SK-N-SH treated with all-trans-retinoic acid at 6 μM for 48 hours (cell line): ENCODE results near the gene PEPD.

Source experiments
- ATAC-seq: fragments of 200-7000 bp; cut with Tn5 transposase; 3 replicates; pipeline ENCODE4 v1.9.1; 2020; ENCODE audit warnings: mild to moderate bottlenecking, moderate library complexity
- ARNTL ChIP-seq: fragments of 450-650 bp; formaldehyde crosslinking; IDR thresholded peaks from 2 replicates; pipeline ENCODE4 v1.5.0; 2020; ENCODE audit warnings: low read depth, mild to moderate bottlenecking, moderate library complexity, borderline replicate concordance
- CREB5 ChIP-seq: fragments of 250-450 bp; sonication (Bioruptor Pico); IDR thresholded peaks from 2 replicates; pipeline ENCODE4 v1.5.1; 2020; ENCODE audit warnings: low read depth, mild to moderate bottlenecking, moderate library complexity
- CSDC2 ChIP-seq: fragments of 250-450 bp; sonication (Bioruptor Pico); IDR thresholded peaks from 2 replicates; pipeline ENCODE4 v1.5.0; 2020; ENCODE audit warnings: mild to moderate bottlenecking, moderate library complexity
- CSRNP3 ChIP-seq: fragments of 250-450 bp; sonication (Bioruptor Pico); IDR thresholded peaks from 2 replicates; pipeline ENCODE4 v1.5.1; 2021; ENCODE audit warnings: mild to moderate bottlenecking, moderate library complexity
- ISL1 ChIP-seq: fragments of 250-450 bp; sonication (Bioruptor Pico); IDR thresholded peaks from 2 replicates; pipeline ENCODE4 v2.1.2; 2022; ENCODE audit warnings: mild to moderate bottlenecking, moderate library complexity
- PATZ1 ChIP-seq: fragments of 250-450 bp; sonication (Bioruptor Pico); IDR thresholded peaks from 2 replicates; pipeline ENCODE4 v1.8.0; 2020; ENCODE audit warnings: mild to moderate bottlenecking, moderate library complexity, borderline replicate concordance
- POU6F1 ChIP-seq: fragments of 250-450 bp; sonication (Bioruptor Pico); IDR thresholded peaks from 2 replicates; pipeline ENCODE4 v1.8.0; 2021; ENCODE audit warnings: low read depth, mild to moderate bottlenecking, moderate library complexity, borderline replicate concordance
- RARB ChIP-seq: fragments of 250-450 bp; sonication (Bioruptor Pico); IDR thresholded peaks from 2 replicates; pipeline ENCODE4 v1.8.0; 2021; ENCODE audit warnings: mild to moderate bottlenecking, moderate library complexity
- SNAI2 ChIP-seq: fragments of 250-450 bp; sonication (Bioruptor Pico); IDR thresholded peaks from 2 replicates; pipeline ENCODE4 v1.5.0; 2020; ENCODE audit warnings: mild to moderate bottlenecking, moderate library complexity
- TCF4 ChIP-seq: fragments of 250-450 bp; sonication (Bioruptor Pico); IDR thresholded peaks from 2 replicates; pipeline ENCODE4 v1.8.0; 2021; ENCODE audit warnings: mild to moderate bottlenecking, moderate library complexity, borderline replicate concordance
- TOX ChIP-seq: fragments of 250-450 bp; sonication (Bioruptor Pico); IDR thresholded peaks from 2 replicates; pipeline ENCODE4 v1.8.0; 2021; ENCODE audit warnings: mild to moderate bottlenecking, moderate library complexity, borderline replicate concordance
- TSHZ2 ChIP-seq: fragments of 250-450 bp; sonication (Bioruptor Pico); IDR thresholded peaks from 2 replicates; pipeline ENCODE4 v1.5.0; 2020; ENCODE audit warnings: mild to moderate bottlenecking, moderate library complexity
- ZC3H10 ChIP-seq: fragments of 250-450 bp; sonication (Bioruptor Pico); IDR thresholded peaks from 2 replicates; pipeline ENCODE4 v1.5.1; 2021; ENCODE audit warnings: mild to moderate bottlenecking, moderate library complexity
- ZFP3 ChIP-seq: fragments of 250-450 bp; sonication (Bioruptor Pico); IDR thresholded peaks from 2 replicates; pipeline ENCODE4 v1.5.0; 2020; ENCODE audit warnings: mild to moderate bottlenecking, moderate library complexity
- ZFP30 ChIP-seq: fragments of 450-650 bp; formaldehyde crosslinking; IDR thresholded peaks from 2 replicates; pipeline ENCODE4 v1.5.0; 2022; ENCODE audit warnings: mild to moderate bottlenecking, moderate library complexity
- ZNF565 ChIP-seq: fragments of 450-650 bp; formaldehyde crosslinking; conservative IDR thresholded peaks from 2 replicates; pipeline ENCODE4 v1.5.0; 2020; ENCODE audit warnings: low read depth, mild to moderate bottlenecking, moderate library complexity
- ZNF70 ChIP-seq: fragments of 450-650 bp; formaldehyde crosslinking; IDR thresholded peaks from 2 replicates; pipeline ENCODE4 v1.5.0; 2020; ENCODE audit warnings: mild to moderate bottlenecking, moderate library complexity
- ZNF8 ChIP-seq: fragments of 450-650 bp; formaldehyde crosslinking; IDR thresholded peaks from 2 replicates; pipeline ENCODE4 v1.5.0; 2020; ENCODE audit warnings: mild to moderate bottlenecking, moderate library complexity

PEPD gene

GRCh38 chr19:33434886-33435705 is 86.5 kb downstream of the PEPD start (continued):
- 0 out of 2 replicates have a peak, but pooled peaks have one; percentile 8 for TF ChIP-seq ZNF565

GRCh38 chr19:33434069-33434885 is 87.3 kb downstream of the PEPD start:
- 0 out of 2 replicates have a peak, but pooled peaks have one; percentile 21 for TF ChIP-seq SNAI2
- no peak for TF ChIP-seq ARNTL (CRISPR knock-in tag)
- ATAC-seq = no peak

- no peak for TF ChIP-seq PATZ1 (CRISPR knock-in tag)
- no peak for TF ChIP-seq CSDC2
- no peak for TF ChIP-seq ZFP30 (CRISPR knock-in tag)
- TF ChIP-seq CREB5 (CRISPR knock-in tag) = no peak
- no peak for TF ChIP-seq ZNF8 (CRISPR knock-in tag)
- no peak for TF ChIP-seq SNAI2
- no peak for TF ChIP-seq ZFP3 (CRISPR knock-in tag)
- TF ChIP-seq POU6F1 (CRISPR knock-in tag) = no peak
- no peak for TF ChIP-seq TOX
- no peak for TF ChIP-seq TSHZ2 (CRISPR knock-in tag)
- TF ChIP-seq ZNF70 (CRISPR knock-in tag) = no peak
- TF ChIP-seq ZC3H10 (CRISPR knock-in tag) = no peak
- no peak for TF ChIP-seq TCF4 (CRISPR knock-in tag)
- no peak for TF ChIP-seq ISL1 (CRISPR knock-in tag)
- no peak for TF ChIP-seq RARB (CRISPR knock-in tag)
- TF ChIP-seq CSRNP3 (CRISPR knock-in tag) = no peak
Observed at GRCh38 chr19:33432446-33433170, 89.0 kb downstream of the PEPD start.

More at GRCh38 chr19:33432446-33433170, 89.0 kb downstream of the PEPD start:
- ATAC-seq = no peak
